ENCODE results near the gene SLC25A23. TPM values are rescaled to one million over a fixed set of nuclear protein-coding genes. Genes with fewer than 3 reads are reported as not detected.

SLC25A23 gene
- polyA plus RNA-seq, 1 of the 3 experiments (the other 2 are of a cell fraction): 10.9 TPM

DNA sequence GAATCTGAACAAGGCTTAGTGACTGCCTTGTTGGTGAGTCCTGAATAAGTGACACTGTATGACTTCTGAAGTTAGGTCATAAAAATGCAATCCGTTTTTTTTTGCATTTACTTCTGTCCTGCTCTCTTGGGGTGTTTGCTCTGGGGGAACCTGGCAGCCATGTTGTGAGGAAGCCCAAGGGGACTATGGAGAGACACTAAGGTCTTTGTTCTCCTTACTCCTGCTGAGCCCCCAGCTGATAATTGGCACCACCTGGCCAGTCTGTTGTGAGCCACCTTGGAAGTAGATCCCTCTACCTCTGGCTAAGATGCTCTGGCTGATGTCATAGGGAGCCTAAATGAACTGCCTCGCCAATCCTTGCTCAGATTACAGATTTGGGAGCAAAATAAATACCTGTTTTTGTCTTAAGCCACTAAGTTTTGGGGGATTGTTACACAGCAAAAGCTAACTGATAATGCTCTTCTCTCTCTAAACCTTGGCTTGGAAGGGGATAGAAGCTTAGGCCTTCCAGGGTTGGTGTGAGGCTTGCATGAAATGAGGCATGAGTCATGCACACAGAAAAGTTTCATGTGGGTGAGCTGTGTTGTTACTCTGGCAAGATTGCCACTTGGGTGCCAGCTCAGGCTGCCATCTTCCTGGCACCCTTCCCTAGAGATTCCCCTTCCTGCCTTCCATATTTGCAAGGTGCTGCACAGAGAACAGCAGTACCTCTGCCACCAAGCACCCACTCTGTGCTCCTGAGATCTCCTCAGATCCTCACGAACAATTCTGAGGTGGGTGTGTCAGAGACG, 32.4 kb upstream of the SLC25A23 start:
- Histone ChIP-seq H3K27me3 (ENCODE audit: insufficient read depth) (no peaks in the 10 kb centered on the region), H3K36me3 (replicated peaks in 1 of 2; ENCODE audit: control insufficient read depth in 1 of 2, insufficient read depth in 2 of 2, low read length in 1 of 2) (no peaks in the 10 kb centered on the region), H3K4me3 (ENCODE audit: low read depth in 2 of 2, low read length in 1 of 2) (no peak overlapping the region), H3K9me2 (no peaks in the 10 kb centered on the region), H3K79me2 (ENCODE audit: insufficient read depth) (no peaks in the 10 kb centered on the region), H3K4me2 (no peak overlapping the region), H4K20me1 (ENCODE audit: insufficient read depth) (no peaks in the 10 kb centered on the region), H3K9ac (no peak overlapping the region), H3K4me1 (ENCODE audit: control insufficient read depth in 1 of 2, insufficient read depth in 2 of 2, low read depth in 1 of 2, low read length in 1 of 2) (no peaks in the 10 kb centered on the region; a peak in 1 of 4 replicates), H3K27ac (ENCODE audit: low read depth in 2 of 2, low read length in 1 of 2) (no peak overlapping the region), H3F3A (replicated peaks; ENCODE audit: insufficient read depth) (no peaks in the 10 kb centered on the region), H3K9me3 (no peaks in the 10 kb centered on the region), H2AFZ (ENCODE audit: low read depth) (no peak overlapping the region)
- CTCF ChIA-PET: interaction anchor here (1.3 to 2.2 kb wide), 2 partner anchors 10 kb away, joined by 4 to 14 read pairs; partner anchors contain the start of genes DENND1C and TUBB4A
- TF ChIP-seq NRF1 (IDR thresholded peaks at IDR 0.05; ENCODE audit: low read depth, low read length) (no peak), SMC3 (IDR thresholded peaks at IDR 0.05; ENCODE audit: low read depth, low read length) (no peak), YY1 (IDR thresholded peaks at IDR 0.05; ENCODE audit: low read depth) (no peak), CHD2 (IDR thresholded peaks at IDR 0.05; ENCODE audit: low read length, partially characterized antibody) (no peak), MXI1 (IDR thresholded peaks at IDR 0.05; ENCODE audit: low read depth, low read length) (no peak), ELF1 (IDR thresholded peaks at IDR 0.05) (no peak), EZH2phosphoT487 (IDR thresholded peaks at IDR 0.05; ENCODE audit: borderline replicate concordance, low read depth) (no peak), FOXM1 (IDR thresholded peaks at IDR 0.05; ENCODE audit: low read depth) (no peak), JUND (IDR thresholded peaks at IDR 0.05) (no peak), TAF1 (IDR thresholded peaks at IDR 0.05; ENCODE audit: borderline replicate concordance, low read depth, low read length) (no peak), TEAD4 (IDR thresholded peaks at IDR 0.05; ENCODE audit: borderline replicate concordance, insufficient read depth) (no peak), SIN3A (IDR thresholded peaks at IDR 0.05; ENCODE audit: borderline replicate concordance, low read depth, low read length) (no peak)
- TF ChIP-seq, protein P1, sequence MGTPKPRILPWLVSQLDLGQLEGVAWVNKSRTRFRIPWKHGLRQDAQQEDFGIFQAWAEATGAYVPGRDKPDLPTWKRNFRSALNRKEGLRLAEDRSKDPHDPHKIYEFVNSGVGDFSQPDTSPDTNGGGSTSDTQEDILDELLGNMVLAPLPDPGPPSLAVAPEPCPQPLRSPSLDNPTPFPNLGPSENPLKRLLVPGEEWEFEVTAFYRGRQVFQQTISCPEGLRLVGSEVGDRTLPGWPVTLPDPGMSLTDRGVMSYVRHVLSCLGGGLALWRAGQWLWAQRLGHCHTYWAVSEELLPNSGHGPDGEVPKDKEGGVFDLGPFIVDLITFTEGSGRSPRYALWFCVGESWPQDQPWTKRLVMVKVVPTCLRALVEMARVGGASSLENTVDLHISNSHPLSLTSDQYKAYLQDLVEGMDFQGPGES (IDR thresholded peaks at IDR 0.05; ENCODE audit: low read depth, low read length): no peak
- TF ChIP-seq, protein P2, sequence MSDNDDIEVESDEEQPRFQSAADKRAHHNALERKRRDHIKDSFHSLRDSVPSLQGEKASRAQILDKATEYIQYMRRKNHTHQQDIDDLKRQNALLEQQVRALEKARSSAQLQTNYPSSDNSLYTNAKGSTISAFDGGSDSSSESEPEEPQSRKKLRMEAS (IDR thresholded peaks at IDR 0.05; ENCODE audit: low read depth): no peak
- TF ChIP-seq, protein P3, sequence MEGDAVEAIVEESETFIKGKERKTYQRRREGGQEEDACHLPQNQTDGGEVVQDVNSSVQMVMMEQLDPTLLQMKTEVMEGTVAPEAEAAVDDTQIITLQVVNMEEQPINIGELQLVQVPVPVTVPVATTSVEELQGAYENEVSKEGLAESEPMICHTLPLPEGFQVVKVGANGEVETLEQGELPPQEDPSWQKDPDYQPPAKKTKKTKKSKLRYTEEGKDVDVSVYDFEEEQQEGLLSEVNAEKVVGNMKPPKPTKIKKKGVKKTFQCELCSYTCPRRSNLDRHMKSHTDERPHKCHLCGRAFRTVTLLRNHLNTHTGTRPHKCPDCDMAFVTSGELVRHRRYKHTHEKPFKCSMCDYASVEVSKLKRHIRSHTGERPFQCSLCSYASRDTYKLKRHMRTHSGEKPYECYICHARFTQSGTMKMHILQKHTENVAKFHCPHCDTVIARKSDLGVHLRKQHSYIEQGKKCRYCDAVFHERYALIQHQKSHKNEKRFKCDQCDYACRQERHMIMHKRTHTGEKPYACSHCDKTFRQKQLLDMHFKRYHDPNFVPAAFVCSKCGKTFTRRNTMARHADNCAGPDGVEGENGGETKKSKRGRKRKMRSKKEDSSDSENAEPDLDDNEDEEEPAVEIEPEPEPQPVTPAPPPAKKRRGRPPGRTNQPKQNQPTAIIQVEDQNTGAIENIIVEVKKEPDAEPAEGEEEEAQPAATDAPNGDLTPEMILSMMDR (IDR thresholded peaks at IDR 0.05): no peak
- TF ChIP-seq, protein P4, sequence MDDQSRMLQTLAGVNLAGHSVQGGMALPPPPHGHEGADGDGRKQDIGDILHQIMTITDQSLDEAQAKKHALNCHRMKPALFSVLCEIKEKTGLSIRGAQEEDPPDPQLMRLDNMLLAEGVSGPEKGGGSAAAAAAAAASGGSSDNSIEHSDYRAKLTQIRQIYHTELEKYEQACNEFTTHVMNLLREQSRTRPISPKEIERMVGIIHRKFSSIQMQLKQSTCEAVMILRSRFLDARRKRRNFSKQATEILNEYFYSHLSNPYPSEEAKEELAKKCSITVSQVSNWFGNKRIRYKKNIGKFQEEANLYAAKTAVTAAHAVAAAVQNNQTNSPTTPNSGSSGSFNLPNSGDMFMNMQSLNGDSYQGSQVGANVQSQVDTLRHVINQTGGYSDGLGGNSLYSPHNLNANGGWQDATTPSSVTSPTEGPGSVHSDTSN (IDR thresholded peaks at IDR 0.05): no peak
- DNase-seq: no peak
- WGBS (ENCODE audit: low lambda C conversion rate): 40% methylated on average over 4 of the region's 4 CpGs
- POLR2A ChIA-PET: no interaction called here
